ENCODE measurements around the gene MGAT5B.

DNA sequence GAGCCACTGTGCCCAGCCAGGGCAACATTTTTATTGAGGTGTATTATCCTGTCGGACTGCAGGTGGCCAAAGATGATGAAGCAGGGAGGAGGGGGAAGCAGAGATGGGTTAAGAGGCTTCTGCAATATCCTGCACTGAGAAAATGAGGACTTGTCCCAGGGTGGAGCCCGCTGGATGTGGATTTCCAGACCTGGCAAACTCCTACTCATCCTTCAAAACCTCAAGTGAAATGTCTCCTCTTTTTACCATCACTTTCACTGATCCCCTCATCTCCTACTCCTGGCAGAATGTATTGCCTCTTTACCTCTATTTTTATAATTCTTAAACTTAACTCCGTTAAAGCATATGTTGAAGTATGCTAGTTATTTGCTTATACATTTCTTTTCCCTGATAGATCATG lies 60.9 kb downstream of the MGAT5B start:
- TF ChIP-seq, protein P1, sequence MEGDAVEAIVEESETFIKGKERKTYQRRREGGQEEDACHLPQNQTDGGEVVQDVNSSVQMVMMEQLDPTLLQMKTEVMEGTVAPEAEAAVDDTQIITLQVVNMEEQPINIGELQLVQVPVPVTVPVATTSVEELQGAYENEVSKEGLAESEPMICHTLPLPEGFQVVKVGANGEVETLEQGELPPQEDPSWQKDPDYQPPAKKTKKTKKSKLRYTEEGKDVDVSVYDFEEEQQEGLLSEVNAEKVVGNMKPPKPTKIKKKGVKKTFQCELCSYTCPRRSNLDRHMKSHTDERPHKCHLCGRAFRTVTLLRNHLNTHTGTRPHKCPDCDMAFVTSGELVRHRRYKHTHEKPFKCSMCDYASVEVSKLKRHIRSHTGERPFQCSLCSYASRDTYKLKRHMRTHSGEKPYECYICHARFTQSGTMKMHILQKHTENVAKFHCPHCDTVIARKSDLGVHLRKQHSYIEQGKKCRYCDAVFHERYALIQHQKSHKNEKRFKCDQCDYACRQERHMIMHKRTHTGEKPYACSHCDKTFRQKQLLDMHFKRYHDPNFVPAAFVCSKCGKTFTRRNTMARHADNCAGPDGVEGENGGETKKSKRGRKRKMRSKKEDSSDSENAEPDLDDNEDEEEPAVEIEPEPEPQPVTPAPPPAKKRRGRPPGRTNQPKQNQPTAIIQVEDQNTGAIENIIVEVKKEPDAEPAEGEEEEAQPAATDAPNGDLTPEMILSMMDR (IDR thresholded peaks at IDR 0.05; ENCODE audit: low read depth, low read length, poor library complexity, severe bottlenecking), result no peak
- TF ChIP-seq EZH2phosphoT487 (IDR thresholded peaks at IDR 0.05; ENCODE audit: borderline replicate concordance, low read length), result no peak

Measured in DOHH2 (cell line).